Keratinocyte (primary cell): ENCODE data around the gene MTMR4.

ENCODE experiments used
- EZH2 ChIP-seq: IDR thresholded peaks from one replicate; pipeline ENCODE4 v1.6.1; 2012; ENCODE audit warnings: inconsistent platforms, mild to moderate bottlenecking, low read length, moderate library complexity
- TF ChIP-seq, protein P1 (sequence below), 3 experiments: IDR thresholded peaks in 1 of 3; conservative IDR thresholded peaks in 1 of 3; optimal IDR thresholded peaks in 1 of 3; 2 replicates in 2 of 3; 3 replicates in 1 of 3; pipeline versions ENCODE3 to v1.5.1; 2011; ENCODE audit warnings: low read length in 3 of 3, mild to moderate bottlenecking in 3 of 3, moderate library complexity in 2 of 3, control low read depth in 1 of 3, inconsistent platforms in 1 of 3; ENCODE audit not compliant: insufficient read depth in 2 of 3; ENCODE audit errors: extremely low read depth in 1 of 3

DNA sequence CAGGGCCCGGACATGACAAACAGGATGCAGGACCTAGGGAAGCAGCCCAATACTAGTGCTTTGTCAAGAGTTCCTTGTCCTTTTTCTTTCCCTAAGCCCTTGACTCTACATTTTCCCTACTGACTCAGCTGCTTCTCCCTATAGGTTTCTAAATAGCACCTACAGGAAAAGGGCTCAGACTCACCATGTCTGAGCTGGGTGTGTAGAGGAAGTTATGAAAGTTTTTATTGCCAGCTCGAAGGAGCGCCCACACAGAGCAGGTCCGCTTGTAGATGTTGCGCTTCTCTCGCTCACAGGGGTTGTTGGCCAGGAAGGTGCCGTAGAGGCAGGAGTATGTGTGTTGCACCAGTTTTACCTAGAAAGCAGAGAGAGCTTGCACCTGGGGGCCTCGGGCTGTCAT, 10.6 kb downstream of the MTMR4 start:
- TF ChIP-seq, protein P1, sequence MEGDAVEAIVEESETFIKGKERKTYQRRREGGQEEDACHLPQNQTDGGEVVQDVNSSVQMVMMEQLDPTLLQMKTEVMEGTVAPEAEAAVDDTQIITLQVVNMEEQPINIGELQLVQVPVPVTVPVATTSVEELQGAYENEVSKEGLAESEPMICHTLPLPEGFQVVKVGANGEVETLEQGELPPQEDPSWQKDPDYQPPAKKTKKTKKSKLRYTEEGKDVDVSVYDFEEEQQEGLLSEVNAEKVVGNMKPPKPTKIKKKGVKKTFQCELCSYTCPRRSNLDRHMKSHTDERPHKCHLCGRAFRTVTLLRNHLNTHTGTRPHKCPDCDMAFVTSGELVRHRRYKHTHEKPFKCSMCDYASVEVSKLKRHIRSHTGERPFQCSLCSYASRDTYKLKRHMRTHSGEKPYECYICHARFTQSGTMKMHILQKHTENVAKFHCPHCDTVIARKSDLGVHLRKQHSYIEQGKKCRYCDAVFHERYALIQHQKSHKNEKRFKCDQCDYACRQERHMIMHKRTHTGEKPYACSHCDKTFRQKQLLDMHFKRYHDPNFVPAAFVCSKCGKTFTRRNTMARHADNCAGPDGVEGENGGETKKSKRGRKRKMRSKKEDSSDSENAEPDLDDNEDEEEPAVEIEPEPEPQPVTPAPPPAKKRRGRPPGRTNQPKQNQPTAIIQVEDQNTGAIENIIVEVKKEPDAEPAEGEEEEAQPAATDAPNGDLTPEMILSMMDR (optimal IDR thresholded peaks at IDR 0.05 in 1 of 3, IDR thresholded peaks at IDR 0.05 in 1 of 3, conservative IDR thresholded peaks at IDR 0.05 in 1 of 3; ENCODE audit: extremely low read depth in 1 of 3, insufficient read depth in 2 of 3, low read length in 3 of 3): no peak
- no peak for TF ChIP-seq EZH2
